SJSA1 (cell line): Measurements from ENCODE around the gene PID1. TPM values are rescaled to one million over a fixed set of nuclear protein-coding genes. Genes with fewer than 3 reads are reported as not detected.
"Not testable (repeated sequence)": the region's sequence is repeated elsewhere in the genome, so short reads cannot be mapped to it uniquely, and the experiment has no call there.

Source experiments
- DNase-seq, 2 experiments: peaks; one replicate each; pipeline ENCODE4 v3.0.0-alpha.2; 2015 to 2020; ENCODE audit warnings: low spot score in 2 of 2, low read depth in 1 of 2
- H3K27ac ChIP-seq: fragments of 250-450 bp; sonication (Bioruptor Pico); 2 replicates; pipeline ENCODE4 v1.5.1; 2020; ENCODE audit warnings: mild to moderate bottlenecking, moderate library complexity
- H3K27me3 ChIP-seq: fragments of 250-450 bp; sonication (Bioruptor Pico); replicated peaks from 2 replicates; pipeline ENCODE4 v1.5.1; 2020; ENCODE audit warnings: mild to moderate bottlenecking, moderate library complexity
- H3K36me3 ChIP-seq: fragments of 250-450 bp; sonication (Bioruptor Pico); 2 replicates; pipeline ENCODE4 v1.5.1; 2020; ENCODE audit warnings: mild to moderate bottlenecking
- H3K4me1 ChIP-seq: fragments of 250-450 bp; sonication (Bioruptor Pico); replicated peaks from 2 replicates; pipeline ENCODE4 v1.6.1; 2021; ENCODE audit warnings: mild to moderate bottlenecking
- H3K4me3 ChIP-seq: fragments of 250-450 bp; sonication (Bioruptor Pico); 2 replicates; pipeline ENCODE4 v1.5.1; 2020; ENCODE audit warnings: mild to moderate bottlenecking
- H3K9me3 ChIP-seq: fragments of 250-450 bp; sonication (Bioruptor Pico); replicated peaks from 2 replicates; pipeline ENCODE4 v1.5.1; 2020; ENCODE audit warnings: mild to moderate bottlenecking
- total RNA-seq: library from RNA; depleted of rRNA; stranded (reverse); fragments of >200 nt; shearing (Covaris generic); gene quantifications from 2 replicates; pipeline ENCODE4 v1.2.3, GENCODE V29; 2014

PID1 gene
- total RNA-seq, 1 experiment from 2014 or later, result 0.18 TPM

DNA sequence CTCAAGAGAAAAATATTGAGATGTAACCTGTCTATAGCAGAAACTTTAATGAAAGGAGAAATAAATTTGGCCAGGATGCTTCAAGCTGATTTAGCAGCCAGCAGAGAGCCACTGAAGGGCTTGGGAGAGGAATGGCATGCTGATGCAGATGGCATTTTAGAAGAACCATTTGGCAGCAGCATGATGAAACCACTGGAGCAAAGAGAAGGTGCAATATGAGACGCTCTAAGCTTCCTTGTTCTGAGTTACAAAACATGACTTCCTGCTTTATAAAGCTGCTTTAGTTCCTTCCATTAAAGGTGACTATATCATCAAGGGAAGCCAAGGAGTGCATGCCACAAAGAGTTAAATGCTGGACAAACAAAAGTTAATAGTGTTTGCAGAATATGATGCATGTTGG lies 189.7 kb downstream of the PID1 start:
- DNase-seq, result no peak

DNA sequence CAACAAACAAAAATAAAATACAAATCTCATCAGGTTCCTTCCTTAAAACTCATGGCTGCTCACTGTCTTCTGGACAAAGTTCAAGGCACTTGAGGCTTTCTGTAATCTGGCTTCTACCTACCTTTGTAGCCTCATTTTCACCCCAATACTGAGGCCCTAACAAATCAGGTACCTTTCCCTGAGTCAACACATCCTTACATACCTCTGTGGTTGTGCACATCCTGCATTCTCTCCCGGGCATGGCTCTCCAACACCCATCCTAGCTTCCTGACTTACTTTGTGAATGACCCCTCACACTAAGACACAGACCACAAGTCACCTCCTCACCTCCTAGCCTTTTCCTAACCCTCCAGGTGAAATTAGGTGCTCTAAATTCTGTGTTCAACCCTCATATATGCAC lies 190.9 kb downstream of the PID1 start:
- H3K4me3 ChIP-seq, result no peak overlapping the region
- no peaks in the 10 kb centered on the region for H3K27me3 ChIP-seq
- no peaks in the 10 kb centered on the region for H3K36me3 ChIP-seq
- DNase-seq, result no peak
- no peaks in the 10 kb centered on the region for H3K4me1 ChIP-seq
- H3K9me3 ChIP-seq, result peaks cover 5% of the 10 kb centered on the region; the same call in 1 of the 2 replicates
- no peak overlapping the region for H3K27ac ChIP-seq

More for the DNA sequence above, 189.7 kb downstream of the PID1 start:
- no peak overlapping the region for H3K4me3 ChIP-seq
- no peak overlapping the region for H3K27ac ChIP-seq
- no peaks in the 10 kb centered on the region for H3K4me1 ChIP-seq
- peaks cover 5% of the 10 kb centered on the region; the same call in 1 of the 2 replicates for H3K9me3 ChIP-seq
- no peaks in the 10 kb centered on the region for H3K27me3 ChIP-seq
- H3K36me3 ChIP-seq, result no peaks in the 10 kb centered on the region

DNA sequence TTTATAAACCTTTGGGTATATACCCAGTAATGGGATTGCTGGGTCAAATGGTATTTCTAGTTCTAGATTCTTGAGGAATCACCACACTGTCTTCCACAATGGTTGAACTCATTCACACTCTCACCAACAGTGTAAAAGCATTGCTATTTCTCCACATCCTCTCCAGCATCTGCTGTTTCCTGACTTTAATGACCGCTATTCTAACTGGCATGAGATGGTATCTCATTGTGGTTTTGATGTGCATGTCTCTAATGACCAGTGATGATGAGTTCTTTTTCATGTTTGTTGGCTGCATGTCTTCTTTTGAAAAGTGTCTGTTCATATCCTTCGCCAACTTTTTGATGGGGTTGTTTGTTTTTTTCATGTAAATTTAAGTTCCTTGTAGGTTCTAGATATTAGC lies 194.2 kb downstream of the PID1 start:
- not testable (repeated sequence) for H3K4me1 ChIP-seq, H3K4me3 ChIP-seq, H3K27me3 ChIP-seq, H3K9me3 ChIP-seq, DNase-seq, H3K27ac ChIP-seq, H3K36me3 ChIP-seq

DNA sequence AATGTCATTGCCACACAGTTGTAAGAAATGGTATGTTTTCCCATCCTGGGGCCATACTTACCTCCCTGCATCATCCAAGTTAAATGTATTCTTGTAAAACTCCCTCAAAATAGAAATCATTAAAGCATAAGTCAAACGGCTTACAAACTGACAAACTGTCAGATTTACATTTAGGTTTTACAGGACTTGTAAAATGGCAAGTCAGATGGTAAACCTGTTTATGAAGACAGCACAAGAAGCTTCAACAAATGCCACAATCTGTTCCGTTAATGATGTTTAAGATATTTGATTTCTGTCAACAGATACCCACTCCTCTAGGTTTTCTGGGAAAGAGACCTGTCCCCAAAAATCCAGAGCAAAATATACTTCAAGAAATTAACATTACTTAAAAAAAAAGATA lies 197.2 kb downstream of the PID1 start:
- Histone ChIP-seq H3K36me3 (no peaks in the 10 kb centered on the region), H3K27ac (no peak overlapping the region), H3K4me3 (no peak overlapping the region), H3K4me1 (no peaks in the 10 kb centered on the region), H3K27me3 (0 out of 2 replicates have a peak, but pooled peaks cover 4% of the 10 kb centered on the region), H3K9me3 (0 out of 2 replicates have a peak, but pooled peaks cover 2% of the 10 kb centered on the region)
- DNase-seq, result no peak

DNA sequence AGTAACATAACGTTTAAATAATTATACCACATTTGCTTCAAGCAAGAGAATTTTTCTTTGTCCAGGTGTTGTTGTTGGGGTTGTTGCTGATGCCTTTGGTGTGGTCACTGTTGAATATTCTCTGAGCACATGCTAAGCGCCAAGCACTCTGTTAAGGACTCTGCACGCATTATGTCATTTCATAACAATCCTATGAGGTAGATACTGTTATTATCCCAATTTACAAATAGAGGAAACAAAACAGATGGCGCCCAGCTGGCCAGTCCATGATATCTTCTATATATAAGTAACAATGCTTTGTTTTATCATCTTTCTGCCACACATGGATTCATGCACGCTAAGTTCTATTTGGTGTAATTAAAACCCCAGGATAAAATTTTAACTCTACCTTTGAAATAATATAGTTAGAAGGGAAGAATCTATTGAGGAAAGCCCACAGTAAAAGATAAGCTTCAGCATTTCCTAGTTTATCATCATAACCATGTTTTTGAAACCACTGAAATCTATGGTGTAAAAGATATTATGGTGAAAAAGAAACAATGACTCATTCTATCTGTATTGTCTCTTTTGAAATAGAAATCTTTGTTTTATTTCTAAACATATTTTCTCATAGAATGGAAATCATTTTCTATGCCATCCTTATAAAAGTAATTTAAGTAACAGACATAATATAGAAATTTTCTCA lies 199.7 kb downstream of the PID1 start:
- Histone ChIP-seq H3K36me3 (no peaks in the 10 kb centered on the region), H3K27ac (no peak overlapping the region), H3K4me1 (no peaks in the 10 kb centered on the region), H3K27me3 (0 out of 2 replicates have a peak, but pooled peaks cover 4% of the 10 kb centered on the region), H3K4me3 (no peak overlapping the region), H3K9me3 (peaks cover 4% of the 10 kb centered on the region; the same call in 1 of the 2 replicates)
- DNase-seq, result no peak

DNA sequence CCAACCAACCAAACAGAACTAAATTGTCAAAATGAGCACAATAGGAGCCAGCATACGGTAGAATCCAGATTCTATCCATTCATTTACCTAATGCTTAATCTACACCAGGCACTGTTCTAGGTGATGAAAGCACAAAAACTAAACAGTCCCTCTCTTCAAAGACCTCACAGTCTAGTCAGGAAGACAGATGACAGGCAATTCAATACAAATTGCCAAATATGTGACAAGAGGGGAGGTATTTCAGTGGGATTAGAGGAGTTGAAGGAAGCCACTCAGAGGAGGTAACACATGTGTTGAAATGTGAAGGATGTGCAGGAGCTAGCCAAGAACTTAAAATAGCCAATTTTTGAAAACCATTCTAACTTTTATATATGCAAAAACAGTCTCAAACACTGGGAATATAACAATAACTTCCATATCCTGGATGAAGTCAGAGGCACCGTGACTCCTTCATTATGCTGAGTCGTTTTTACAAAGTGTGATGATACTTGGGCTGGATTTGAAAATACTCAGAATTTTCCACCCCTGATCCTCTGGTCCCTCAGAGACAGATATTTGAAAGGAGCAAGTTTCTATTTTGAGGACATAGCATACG lies 204.9 kb downstream of the PID1 start:
- H3K27ac ChIP-seq, result no peak overlapping the region
- H3K27me3 ChIP-seq, result 0 out of 2 replicates have a peak, but pooled peaks cover under 1% of the 10 kb centered on the region
- H3K4me3 ChIP-seq, result no peak overlapping the region
- H3K4me1 ChIP-seq, result no peaks in the 10 kb centered on the region
- H3K36me3 ChIP-seq, result no peaks in the 10 kb centered on the region
- H3K9me3 ChIP-seq, result peaks cover 4% of the 10 kb centered on the region
- no peak for DNase-seq

DNA sequence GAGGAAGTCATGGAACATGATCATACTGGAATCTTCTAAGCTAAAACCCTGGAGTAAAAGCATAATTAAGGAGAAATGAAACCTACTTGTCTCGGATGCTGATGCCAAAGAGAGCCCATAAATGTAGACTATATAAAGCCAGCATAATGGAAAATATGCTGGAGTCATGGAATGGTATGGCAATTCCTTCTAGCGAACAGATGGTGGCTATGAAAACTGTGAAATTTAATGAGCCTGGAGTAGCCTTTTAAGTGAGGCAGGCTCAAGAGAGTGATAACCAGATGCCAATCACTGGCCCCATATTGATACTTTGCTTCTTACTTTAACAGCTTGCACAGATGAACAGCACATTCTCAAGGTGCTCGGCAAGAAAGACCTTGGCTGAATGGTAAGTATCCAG lies 206.3 kb downstream of the PID1 start:
- H3K27me3 ChIP-seq, result no peaks in the 10 kb centered on the region

DNA sequence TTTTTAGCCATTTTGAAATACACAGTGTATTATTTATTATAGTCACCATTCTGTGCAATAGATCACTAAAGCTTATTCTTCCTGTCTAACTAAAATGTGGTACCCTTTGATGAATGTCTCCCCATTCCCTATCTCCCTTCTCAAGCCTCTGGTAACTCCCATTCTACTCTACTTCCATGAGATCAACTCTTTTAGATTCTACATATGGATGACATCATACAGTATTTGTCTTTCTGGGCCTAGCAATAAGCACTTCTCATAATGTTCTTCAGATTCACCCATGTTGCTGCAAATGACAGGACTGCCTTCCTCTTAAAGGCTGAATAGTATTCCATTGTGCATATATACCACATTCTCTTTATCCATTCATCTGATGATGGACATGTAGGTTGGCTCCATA lies 210.9 kb downstream of the PID1 start:
- Histone ChIP-seq H3K9me3 (peaks cover 12% of the 10 kb centered on the region), H3K27me3 (no peaks in the 10 kb centered on the region), H3K4me1 (no peaks in the 10 kb centered on the region), H3K4me3 (no peak overlapping the region), H3K36me3 (no peaks in the 10 kb centered on the region), H3K27ac (no peak overlapping the region)
- DNase-seq, result no peak

More for the DNA sequence above, 206.3 kb downstream of the PID1 start:
- Histone ChIP-seq H3K27ac (no peak overlapping the region), H3K4me3 (no peak overlapping the region), H3K4me1 (no peaks in the 10 kb centered on the region), H3K9me3 (peaks cover 4% of the 10 kb centered on the region), H3K36me3 (no peaks in the 10 kb centered on the region)
- no peak for DNase-seq

DNA sequence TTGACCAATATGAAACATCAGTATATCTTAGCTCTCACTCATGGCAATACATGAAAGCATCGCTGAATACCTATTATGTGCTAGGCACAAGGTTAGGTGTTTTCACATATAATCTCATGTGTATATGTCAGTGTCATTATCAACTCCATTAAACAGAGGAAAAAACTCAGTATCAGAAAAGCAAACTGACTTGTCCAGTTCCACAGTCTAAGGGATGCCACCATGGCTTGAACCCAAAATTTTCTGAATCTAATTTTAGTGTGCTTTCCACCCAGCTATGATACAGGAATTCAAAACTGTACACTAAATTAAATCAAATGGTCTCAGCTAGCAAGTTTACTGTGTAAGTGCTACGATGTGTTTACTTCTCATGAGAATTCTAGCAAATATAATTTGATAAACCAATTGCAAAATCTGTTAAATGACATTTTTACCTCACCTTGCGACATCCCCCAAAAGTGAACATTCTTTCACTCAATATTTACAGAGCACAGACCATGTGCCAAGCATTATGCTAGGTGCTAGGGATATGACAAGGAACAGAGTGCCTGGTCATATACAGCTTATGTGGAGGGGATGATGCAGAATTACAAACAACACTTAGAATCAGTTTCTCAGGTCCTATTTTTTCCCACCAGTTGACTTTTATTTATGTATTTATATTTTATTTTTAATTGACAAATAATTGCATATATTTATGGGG lies 211.6 kb downstream of the PID1 start:
- Histone ChIP-seq H3K27ac (no peak overlapping the region), H3K36me3 (no peaks in the 10 kb centered on the region), H3K27me3 (no peaks in the 10 kb centered on the region), H3K9me3 (peaks cover 12% of the 10 kb centered on the region), H3K4me1 (no peaks in the 10 kb centered on the region), H3K4me3 (no peak overlapping the region)
- DNase-seq, result no peak

DNA sequence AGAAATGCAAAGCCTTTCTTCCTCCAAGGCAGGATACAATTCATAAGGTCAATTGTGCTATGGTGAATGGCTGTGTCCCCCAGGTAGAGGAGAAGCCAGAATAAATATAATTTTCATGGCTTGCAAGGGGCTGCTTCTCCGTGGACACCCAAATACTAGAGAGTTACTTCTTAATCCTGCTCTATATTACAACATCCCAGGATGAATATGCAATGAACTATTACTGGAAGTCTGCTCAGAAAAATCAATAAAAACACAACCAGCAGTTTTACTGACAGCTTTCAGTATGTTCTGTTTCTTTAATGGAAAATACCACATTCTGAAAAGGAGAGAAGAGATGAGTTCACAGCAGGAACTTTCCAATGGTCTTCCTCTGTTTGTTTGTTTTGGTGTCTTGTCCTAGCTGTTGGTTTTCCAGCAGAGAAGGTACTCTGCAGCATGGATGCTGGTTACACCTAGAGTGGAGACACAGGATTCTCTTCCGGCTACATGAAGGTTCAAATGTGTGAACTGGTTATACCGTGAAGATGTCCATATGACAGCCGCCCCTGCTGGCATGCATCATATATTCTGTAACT lies 213.0 kb downstream of the PID1 start:
- peaks cover 12% of the 10 kb centered on the region for H3K9me3 ChIP-seq
- H3K27ac ChIP-seq, result no peak overlapping the region
- DNase-seq, result no peak
- no peaks in the 10 kb centered on the region for H3K27me3 ChIP-seq
- H3K4me1 ChIP-seq, result no peaks in the 10 kb centered on the region
- H3K36me3 ChIP-seq, result no peaks in the 10 kb centered on the region
- no peak overlapping the region for H3K4me3 ChIP-seq

DNA sequence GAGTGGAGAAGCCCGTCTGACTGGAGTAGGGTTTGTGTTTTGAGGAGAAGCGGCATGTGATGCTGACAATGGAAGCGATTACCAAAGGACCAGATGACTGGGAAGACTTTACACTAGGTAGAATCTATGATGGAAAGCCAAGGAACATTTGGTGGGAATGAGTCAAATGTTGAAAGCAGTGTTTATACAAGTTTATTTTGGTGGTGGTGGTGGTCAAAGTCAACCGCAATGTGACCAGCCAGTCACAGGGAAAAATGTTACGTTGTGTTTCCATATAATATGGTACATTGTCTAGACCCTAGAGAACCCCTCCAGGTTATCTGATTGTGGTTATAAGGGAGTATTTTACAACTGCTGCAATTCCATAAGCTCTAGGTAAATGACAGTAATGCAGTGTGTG lies 216.8 kb downstream of the PID1 start:
- DNase-seq, result no peak
- H3K4me3 ChIP-seq, result no peak overlapping the region
- H3K9me3 ChIP-seq, result peaks cover 11% of the 10 kb centered on the region; the same call in 1 of the 2 replicates
- H3K27me3 ChIP-seq, result no peaks in the 10 kb centered on the region
- no peaks in the 10 kb centered on the region for H3K4me1 ChIP-seq
- H3K36me3 ChIP-seq, result no peaks in the 10 kb centered on the region
- H3K27ac ChIP-seq, result no peak overlapping the region

DNA sequence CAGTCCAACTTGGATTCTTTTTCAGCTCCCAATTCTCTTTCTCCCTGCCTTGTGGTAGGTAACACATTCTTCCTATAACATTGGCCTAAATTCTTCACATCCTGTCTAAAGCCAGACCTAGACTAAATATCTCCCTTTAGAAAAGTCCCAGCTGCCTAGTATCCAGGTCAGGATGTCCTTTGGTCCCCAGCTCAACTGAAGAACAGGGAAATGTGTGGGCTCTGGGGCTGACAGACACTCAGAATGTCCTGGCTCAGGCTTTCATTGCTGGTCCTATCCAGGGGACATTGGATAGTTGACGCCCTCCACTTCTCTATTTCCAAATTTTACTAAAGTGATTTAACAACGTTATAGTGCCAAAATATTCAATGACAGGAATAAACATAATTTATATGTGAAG lies 219.3 kb downstream of the PID1 start:
- Histone ChIP-seq H3K27ac (no peak overlapping the region), H3K27me3 (no peaks in the 10 kb centered on the region), H3K4me1 (no peaks in the 10 kb centered on the region), H3K9me3 (peaks cover 8% of the 10 kb centered on the region; the same call in 1 of the 2 replicates), H3K36me3 (no peaks in the 10 kb centered on the region), H3K4me3 (no peak overlapping the region)
- no peak for DNase-seq

DNA sequence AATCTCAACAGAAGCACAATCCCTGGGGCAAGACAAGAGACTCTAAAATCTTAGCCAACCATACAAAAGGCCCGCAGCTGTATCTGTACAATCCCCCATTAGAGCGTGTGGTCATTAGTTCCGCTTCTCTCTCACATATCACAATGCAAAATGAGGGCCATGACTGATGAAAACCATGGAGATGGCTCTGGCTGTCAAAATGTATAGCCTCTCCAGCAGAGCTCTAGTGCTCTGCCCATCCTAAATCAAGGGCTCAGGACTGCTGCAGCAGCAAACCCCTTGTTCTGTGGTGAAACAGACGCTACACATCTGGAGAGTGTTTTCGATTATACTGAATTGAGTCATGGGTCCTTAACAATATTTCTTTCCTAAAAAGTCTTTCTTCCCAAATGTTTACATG lies 221.0 kb downstream of the PID1 start:
- no peak for DNase-seq
- Histone ChIP-seq H3K4me3 (no peak overlapping the region), H3K27me3 (no peaks in the 10 kb centered on the region), H3K36me3 (no peaks in the 10 kb centered on the region), H3K4me1 (no peaks in the 10 kb centered on the region), H3K9me3 (0 out of 2 replicates have a peak, but pooled peaks cover 2% of the 10 kb centered on the region), H3K27ac (no peak overlapping the region)

DNA sequence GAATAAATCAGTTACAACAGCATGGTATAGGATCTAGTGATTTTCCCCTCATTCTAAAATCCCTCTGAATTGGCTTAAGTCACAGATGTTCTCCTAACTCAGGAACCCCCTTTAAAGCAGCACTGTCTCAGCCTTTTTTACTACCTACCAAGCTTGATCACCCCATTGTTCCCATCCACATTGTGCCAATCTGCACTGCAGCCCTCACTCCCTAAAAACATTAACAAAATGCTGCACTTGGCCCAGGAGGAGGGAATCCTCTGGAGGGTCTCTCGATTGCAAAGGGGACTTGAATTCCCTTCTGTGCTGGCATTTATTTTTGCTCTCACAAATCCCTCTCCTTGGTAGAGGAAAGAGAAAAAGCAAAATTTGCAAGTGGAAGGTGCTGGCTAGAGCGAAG lies 223.0 kb downstream of the PID1 start:
- Histone ChIP-seq H3K27me3 (no peaks in the 10 kb centered on the region), H3K27ac (no peak overlapping the region), H3K4me3 (no peak overlapping the region), H3K36me3 (no peaks in the 10 kb centered on the region), H3K4me1 (no peaks in the 10 kb centered on the region), H3K9me3 (0 out of 2 replicates have a peak, but pooled peaks cover 2% of the 10 kb centered on the region)
- no peak for DNase-seq
